Measurements from ENCODE around the gene TMSB15B.
"Not testable (repeated sequence)": the region's sequence is repeated elsewhere in the genome, so short reads cannot be mapped to it uniquely, and the experiment has no call there.

TMSB15B gene

DNA sequence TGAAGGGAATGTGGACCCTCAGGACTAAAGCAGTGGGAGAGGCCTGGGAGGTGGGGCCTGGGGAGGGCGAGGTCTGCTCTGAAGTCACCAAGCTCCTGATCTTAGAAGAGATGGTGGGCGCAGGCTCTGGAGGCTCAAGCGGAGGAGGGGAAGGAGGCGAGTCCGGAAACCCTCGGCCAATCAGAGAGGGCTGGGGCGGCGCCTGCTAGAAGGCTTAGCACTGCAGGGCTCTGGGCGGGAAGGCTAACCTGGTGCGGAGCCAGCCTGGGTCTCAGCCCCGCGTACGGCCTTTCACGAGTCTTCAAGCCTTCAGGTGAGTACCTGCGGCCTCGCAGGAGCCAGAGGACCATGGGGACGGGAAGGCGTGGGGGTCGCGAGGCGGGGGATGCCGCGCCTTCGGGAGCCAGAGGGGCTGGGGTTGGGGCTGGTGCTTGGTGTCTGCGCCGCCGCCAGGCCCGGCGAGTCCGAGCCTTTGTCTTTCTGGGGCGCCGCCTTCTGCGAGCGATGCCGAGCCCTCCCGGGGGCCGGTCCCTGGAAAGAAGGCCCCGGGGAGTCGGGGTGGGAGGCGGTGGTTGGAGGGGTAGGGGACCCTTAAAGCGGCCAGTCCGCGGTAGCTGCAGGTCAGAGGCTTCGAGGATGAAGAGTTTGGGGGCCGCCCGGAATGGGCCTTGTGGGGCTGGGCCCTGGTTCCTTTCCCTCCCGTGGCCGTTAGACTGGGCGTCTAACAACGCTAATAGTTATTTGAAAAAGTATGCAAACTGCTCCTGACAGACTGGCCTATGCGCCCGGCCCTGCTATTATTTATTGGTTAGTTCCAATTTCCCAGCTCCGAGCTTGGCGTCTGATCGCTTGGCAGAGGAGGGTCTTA lies at the start of gene TMSB15B:
TMSB15B (plus strand) TSS at position 217 of the 868 bp plus-strand sequence.
- H3K36me3 ChIP-seq (ENCODE audit: insufficient read depth, insufficient read length, low read length); H3K9me3 ChIP-seq (ENCODE audit: insufficient read depth, low read length); H3K4me1 ChIP-seq (ENCODE audit: insufficient read depth, insufficient read length); DNase-seq (ENCODE audit: low read depth, low spot score); H3K9ac ChIP-seq (ENCODE audit: insufficient read length, low read depth); H3K4me3 ChIP-seq (ENCODE audit: insufficient read length, low read depth); H3K27me3 ChIP-seq (ENCODE audit: insufficient read depth, insufficient read length): not testable (repeated sequence)

DNA sequence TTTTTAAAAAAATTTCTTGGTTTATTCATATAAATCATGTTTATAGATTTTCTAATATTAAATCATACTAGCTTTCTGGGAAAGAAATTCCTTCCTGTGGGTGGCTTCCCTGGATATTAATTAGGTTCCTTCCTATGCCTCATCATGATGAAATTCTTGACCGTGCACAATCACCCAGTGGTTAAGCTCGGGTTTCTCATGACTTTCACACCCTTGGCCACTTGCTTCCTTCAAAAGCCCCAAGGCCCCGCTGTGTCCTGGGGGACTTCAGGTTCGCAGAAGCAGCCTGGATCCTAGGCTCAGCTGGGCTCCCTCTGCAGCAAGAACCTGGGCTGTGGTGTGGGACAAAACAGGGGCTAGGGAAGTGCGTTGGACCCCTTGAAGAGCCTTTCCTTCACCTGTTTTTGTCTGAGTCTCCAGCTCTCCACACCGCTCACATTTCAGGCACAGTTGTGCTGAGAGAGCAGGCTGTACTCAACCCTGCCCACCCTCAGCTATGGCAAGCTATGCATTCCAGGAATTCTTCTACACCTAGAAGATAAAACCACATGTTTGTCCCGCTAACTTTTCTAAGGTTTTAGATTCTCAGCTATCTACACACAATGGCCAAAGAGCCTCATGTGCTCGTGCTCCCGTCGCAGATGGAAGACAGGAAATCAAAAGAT lies 48.9 kb upstream of the TMSB15B start:
- Histone ChIP-seq H3K4me1 (ENCODE audit: insufficient read depth, insufficient read length) (peaks cover 1% of the 10 kb centered on the region), H3K9me3 (ENCODE audit: insufficient read depth, low read length) (peaks cover 4% of the 10 kb centered on the region; the same call in 1 of the 2 replicates), H3K9ac (ENCODE audit: insufficient read length, low read depth) (no peak overlapping the region), H3K36me3 (ENCODE audit: insufficient read depth, insufficient read length, low read length) (peaks cover 6% of the 10 kb centered on the region), H3K4me3 (ENCODE audit: insufficient read length, low read depth) (no peak overlapping the region), H3K27me3 (ENCODE audit: insufficient read depth, insufficient read length) (no peaks in the 10 kb centered on the region)
- no peak for DNase-seq (ENCODE audit: low read depth, low spot score)
- no peak for TF ChIP-seq ZNF274 (IDR thresholded peaks at IDR 0.05; ENCODE audit: low read depth, low read length)
- no peak for TF ChIP-seq SUZ12 (IDR thresholded peaks at IDR 0.05; ENCODE audit: extremely low read depth, insufficient read depth, insufficient read length)
- TF ChIP-seq YY1 (IDR thresholded peaks at IDR 0.05; ENCODE audit: insufficient read depth, insufficient read length), result no peak

DNA sequence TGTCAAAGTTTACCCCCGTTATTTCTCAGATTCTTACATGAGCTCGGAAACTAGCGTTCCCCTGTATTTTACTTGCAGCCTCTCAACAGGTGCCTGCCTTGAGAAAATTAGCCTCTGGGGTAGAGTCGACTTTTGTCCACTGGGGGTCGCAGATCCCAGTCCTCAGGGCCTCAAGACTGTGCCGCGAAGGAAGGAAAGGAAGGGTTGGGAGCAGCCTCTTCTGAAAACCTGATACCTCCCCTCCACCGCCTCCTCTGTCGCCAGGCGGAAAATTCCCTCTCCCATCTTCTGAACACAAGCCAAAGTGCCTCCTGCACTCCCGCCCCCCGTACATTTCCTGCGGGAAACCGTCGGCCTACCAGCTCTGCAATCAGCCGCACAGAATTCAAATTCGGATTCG lies 44.4 kb upstream of the TMSB15B start:
- Histone ChIP-seq H3K9me3 (ENCODE audit: insufficient read depth, low read length) (no peaks in the 10 kb centered on the region), H3K4me1 (ENCODE audit: insufficient read depth, insufficient read length) (peaks cover 1% of the 10 kb centered on the region), H3K4me3 (ENCODE audit: insufficient read length, low read depth) (peak overlapping the region; percentile 68), H3K9ac (ENCODE audit: insufficient read length, low read depth) (peak overlapping the region; percentile 56), H3K27me3 (ENCODE audit: insufficient read depth, insufficient read length) (no peaks in the 10 kb centered on the region), H3K36me3 (ENCODE audit: insufficient read depth, insufficient read length, low read length) (peaks cover 5% of the 10 kb centered on the region)
- peak; percentile 83 for DNase-seq (ENCODE audit: low read depth, low spot score)
- TF ChIP-seq ZNF274 (IDR thresholded peaks at IDR 0.05; ENCODE audit: low read depth, low read length) (no peak), SUZ12 (IDR thresholded peaks at IDR 0.05; ENCODE audit: extremely low read depth, insufficient read depth, insufficient read length) (no peak), YY1 (IDR thresholded peaks at IDR 0.05; ENCODE audit: insufficient read depth, insufficient read length) (no peak)

DNA sequence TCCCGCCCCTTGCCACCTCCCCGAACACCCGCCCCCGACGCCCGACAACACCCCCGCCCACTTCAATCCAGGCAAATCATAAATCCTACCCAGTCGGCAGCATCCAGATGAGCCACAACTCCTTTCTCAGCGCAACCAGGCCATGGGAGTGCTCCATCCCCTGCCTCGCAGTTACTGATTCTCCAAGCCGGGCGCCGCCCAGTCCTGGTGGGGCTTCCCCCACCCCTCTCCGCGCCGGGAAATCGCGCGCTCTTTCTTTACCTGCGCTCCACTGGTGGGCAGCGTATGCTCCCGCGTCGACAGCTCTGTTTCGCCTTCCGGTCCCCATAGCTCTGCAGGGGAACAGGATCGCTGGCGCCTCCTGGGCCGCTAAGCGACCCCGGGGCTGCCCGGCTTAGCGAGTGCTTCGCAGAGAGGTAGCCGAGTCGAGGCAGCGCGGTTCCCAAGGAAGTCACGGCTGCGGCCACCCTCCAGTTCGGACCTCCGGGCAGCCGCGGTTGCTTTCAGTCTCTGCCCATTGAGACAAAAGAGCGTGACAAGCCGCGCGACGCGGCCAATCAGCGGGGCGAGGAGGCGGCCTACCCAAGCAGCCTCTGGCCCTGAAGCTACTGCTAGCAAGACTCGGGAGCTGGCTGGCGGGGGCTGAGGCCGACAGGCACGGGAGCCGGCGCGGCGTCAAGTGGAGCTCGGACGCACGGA lies 43.7 kb upstream of the TMSB15B start:
- peak overlapping the region; percentile 82 for H3K9ac ChIP-seq (ENCODE audit: insufficient read length, low read depth)
- peak; percentile 55 for DNase-seq (ENCODE audit: low read depth, low spot score)
- H3K9me3 ChIP-seq (ENCODE audit: insufficient read depth, low read length), result no peaks in the 10 kb centered on the region
- no peaks in the 10 kb centered on the region for H3K4me1 ChIP-seq (ENCODE audit: insufficient read depth, insufficient read length)
- TF ChIP-seq SUZ12 (IDR thresholded peaks at IDR 0.05; ENCODE audit: extremely low read depth, insufficient read depth, insufficient read length) (no peak), YY1 (IDR thresholded peaks at IDR 0.05; ENCODE audit: insufficient read depth, insufficient read length) (no peak), ZNF274 (IDR thresholded peaks at IDR 0.05; ENCODE audit: low read depth, low read length) (no peak)
- H3K4me3 ChIP-seq (ENCODE audit: insufficient read length, low read depth), result peak overlapping the region; percentile 68
- peaks cover 5% of the 10 kb centered on the region for H3K36me3 ChIP-seq (ENCODE audit: insufficient read depth, insufficient read length, low read length)
- no peaks in the 10 kb centered on the region for H3K27me3 ChIP-seq (ENCODE audit: insufficient read depth, insufficient read length)

- Histone ChIP-seq H3K9me3 (ENCODE audit: insufficient read depth, low read length) (no peaks in the 10 kb centered on the region), H3K4me3 (ENCODE audit: insufficient read length, low read depth) (peak overlapping the region; percentile 68), H3K27me3 (ENCODE audit: insufficient read depth, insufficient read length) (no peaks in the 10 kb centered on the region), H3K9ac (ENCODE audit: insufficient read length, low read depth) (peak overlapping the region; percentile 82), H3K36me3 (ENCODE audit: insufficient read depth, insufficient read length, low read length) (peaks cover 5% of the 10 kb centered on the region), H3K4me1 (ENCODE audit: insufficient read depth, insufficient read length) (no peaks in the 10 kb centered on the region)
- peak; percentile 30 for DNase-seq (ENCODE audit: low read depth, low spot score)
- TF ChIP-seq ZNF274 (IDR thresholded peaks at IDR 0.05; ENCODE audit: low read depth, low read length) (no peak), SUZ12 (IDR thresholded peaks at IDR 0.05; ENCODE audit: extremely low read depth, insufficient read depth, insufficient read length) (no peak), YY1 (IDR thresholded peaks at IDR 0.05; ENCODE audit: insufficient read depth, insufficient read length) (no peak)
Measured at GRCh38 chrX:103919270-103919637, 43.2 kb upstream of the TMSB15B start.

DNA sequence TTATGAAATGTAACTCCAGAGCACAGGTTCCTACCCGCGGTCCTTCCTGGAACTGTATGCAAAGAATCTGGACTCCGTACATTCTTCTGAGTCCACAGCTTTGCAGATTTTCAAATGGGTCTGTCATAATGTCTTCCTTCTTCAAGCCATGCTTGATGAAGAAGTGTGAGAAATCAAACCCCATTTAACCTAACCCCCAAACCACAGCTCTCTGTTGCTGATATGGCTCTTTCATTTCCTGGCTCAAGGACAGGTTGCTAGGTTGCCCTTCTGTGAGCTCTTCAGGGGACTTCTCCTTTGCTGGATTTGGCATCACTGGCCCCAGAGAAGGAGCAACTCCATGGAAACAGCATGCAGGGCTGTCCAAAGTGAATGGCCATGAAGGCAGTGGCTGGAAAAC lies 41.9 kb upstream of the TMSB15B start:
- not testable (repeated sequence) for H3K4me1 ChIP-seq (ENCODE audit: insufficient read depth, insufficient read length); H3K4me3 ChIP-seq (ENCODE audit: insufficient read length, low read depth); H3K9me3 ChIP-seq (ENCODE audit: insufficient read depth, low read length); H3K9ac ChIP-seq (ENCODE audit: insufficient read length, low read depth); DNase-seq (ENCODE audit: low read depth, low spot score); H3K36me3 ChIP-seq (ENCODE audit: insufficient read depth, insufficient read length, low read length); H3K27me3 ChIP-seq (ENCODE audit: insufficient read depth, insufficient read length)

- TF ChIP-seq YY1 (IDR thresholded peaks at IDR 0.05; ENCODE audit: insufficient read depth, insufficient read length) (no peak), SUZ12 (IDR thresholded peaks at IDR 0.05; ENCODE audit: extremely low read depth, insufficient read depth, insufficient read length) (no peak), ZNF274 (IDR thresholded peaks at IDR 0.05; ENCODE audit: low read depth, low read length) (no peak)
Measured at GRCh38 chrX:103927030-103927429, 35.4 kb upstream of the TMSB15B start.

More at GRCh38 chrX:103927030-103927429, 35.4 kb upstream of the TMSB15B start:
- Histone ChIP-seq H3K4me3 (ENCODE audit: insufficient read length, low read depth) (no peak overlapping the region), H3K4me1 (ENCODE audit: insufficient read depth, insufficient read length) (no peaks in the 10 kb centered on the region), H3K9me3 (ENCODE audit: insufficient read depth, low read length) (no peaks in the 10 kb centered on the region), H3K27me3 (ENCODE audit: insufficient read depth, insufficient read length) (no peaks in the 10 kb centered on the region), H3K9ac (ENCODE audit: insufficient read length, low read depth) (no peak overlapping the region), H3K36me3 (ENCODE audit: insufficient read depth, insufficient read length, low read length) (peaks cover 4% of the 10 kb centered on the region)
- DNase-seq (ENCODE audit: low read depth, low spot score), result no peak
